PC-3 (cell line): ENCODE measurements around the gene TRABD2B. TPM values are rescaled to one million over a fixed set of nuclear protein-coding genes. Genes with fewer than 3 reads are reported as not detected.

Source experiments
- ATAC-seq: fragments of 200-7000 bp; cut with Tn5 transposase; 2 replicates; pipeline ENCODE4 v1.9.1; 2020; ENCODE audit warnings: mild to moderate bottlenecking, moderate library complexity
- BruUV-seq: library from RNA; stranded (reverse); fragments of 400-500 nt; replicated peaks from 2 replicates; lab custom pipeline; 2021; lab: Mats Ljungman, UMichigan
- CTCF ChIA-PET: fragments of 300-600 bp; sonication (Branson Sonifier 250); formaldehyde crosslinking; loops from one replicate; lab custom pipeline; 2022; ENCODE audit warnings: antibody characterized with exemption; lab: Charles Lee
- POLR2A ChIA-PET: fragments of 300-600 bp; sonication (Branson Sonifier 250); formaldehyde crosslinking; loops from one replicate; lab custom pipeline; 2022; ENCODE audit warnings: antibody characterized with exemption; ENCODE audit not compliant: unreplicated experiment; lab: Charles Lee
- DNase-seq: peaks from one replicate; pipeline ENCODE4 v3.0.0-alpha.2; 2015
- H2AFZ ChIP-seq: fragments of 300-600 bp; sonication (generic); 2 replicates; pipeline ENCODE4 v1.6.0; 2016; ENCODE audit warnings: antibody characterized with exemption, low read length
- H3F3A ChIP-seq: fragments of 300-600 bp; sonication (generic); one replicate; pipeline ENCODE4 v1.6.0; 2017; ENCODE audit warnings: antibody characterized with exemption, low read length, control low read depth, mild to moderate bottlenecking; ENCODE audit not compliant: unreplicated experiment
- H3K27ac ChIP-seq: fragments of 300-600 bp; sonication (generic); 2 replicates; pipeline ENCODE4 v1.5.1; 2016; ENCODE audit warnings: mild to moderate bottlenecking, low read length
- H3K27me3 ChIP-seq: fragments of 300-600 bp; sonication (generic); 2 replicates; pipeline ENCODE4 v1.6.1; 2016; ENCODE audit warnings: low read length, mixed read lengths
- H3K36me3 ChIP-seq: fragments of 300-600 bp; sonication (generic); 2 replicates; pipeline ENCODE4 v1.6.1; 2016; ENCODE audit warnings: low read depth, mixed run types, low read length, mixed read lengths
- H3K4me1 ChIP-seq: fragments of 300-600 bp; sonication (generic); 2 replicates; pipeline ENCODE4 v1.5.1; 2016; ENCODE audit warnings: low read length; ENCODE audit not compliant: insufficient read depth
- H3K4me2 ChIP-seq: fragments of 300-600 bp; sonication (generic); 2 replicates; pipeline ENCODE4 v1.6.0; 2016; ENCODE audit warnings: low read length
- H3K4me3 ChIP-seq: fragments of 300-600 bp; sonication (generic); 2 replicates; pipeline ENCODE4 v1.5.1; 2016; ENCODE audit warnings: mild to moderate bottlenecking, low read length, mixed read lengths
- H3K79me2 ChIP-seq: fragments of 300-600 bp; sonication (generic); 2 replicates; pipeline ENCODE4 v1.6.1; 2017; ENCODE audit warnings: low read length, mixed read lengths
- H3K9ac ChIP-seq: fragments of 300-600 bp; sonication (generic); 2 replicates; pipeline ENCODE4 v1.6.0; 2016; ENCODE audit warnings: mild to moderate bottlenecking, low read length
- H3K9me2 ChIP-seq: fragments of 300-600 bp; sonication (generic); replicated peaks from 2 replicates; pipeline ENCODE4 v1.6.1; 2016; ENCODE audit warnings: mixed run types, low read length, mixed read lengths
- H3K9me3 ChIP-seq: fragments of 300-600 bp; sonication (generic); 2 replicates; pipeline ENCODE4 v1.6.1; 2016; ENCODE audit warnings: low read length, mixed read lengths
- H4K20me1 ChIP-seq: fragments of 300-600 bp; sonication (generic); 2 replicates; pipeline ENCODE4 v1.6.1; 2016; ENCODE audit warnings: low read length, mixed read lengths
- CTCF ChIP-seq: fragments of 300-600 bp; sonication (generic); conservative IDR thresholded peaks from 2 replicates; pipeline ENCODE4 v1.5.1; 2017; ENCODE audit warnings: antibody characterized with exemption, low read depth, mild to moderate bottlenecking, low read length
- EZH2 ChIP-seq: fragments of 300-600 bp; sonication (generic); IDR thresholded peaks from one replicate; pipeline ENCODE4 v1.6.1; 2017; ENCODE audit warnings: antibody characterized with exemption, mild to moderate bottlenecking, low read length; ENCODE audit not compliant: unreplicated experiment
- EZH2phosphoT487 ChIP-seq: fragments of 300-600 bp; sonication (generic); IDR thresholded peaks from 2 replicates; pipeline ENCODE4 v1.6.1; 2018; ENCODE audit warnings: mild to moderate bottlenecking, antibody characterized with exemption, low read length, borderline replicate concordance
- intact Hi-C: fragments of 100-400 bp; cut with micrococcal nuclease; formaldehyde crosslinking; loops from 2 replicates; pipeline ENCODE4 v1.9.0; 2023
- total RNA-seq: library from RNA; depleted of rRNA; stranded (reverse); fragments of >200 nt; gene quantifications from 2 replicates; pipeline ENCODE4 v1.2.3, GENCODE V29; 2014

Gene TRABD2B
- total RNA-seq, 1 experiment from 2014 or later = 0.44 TPM

- intact Hi-C loops = loop anchor here (2.0 to 10.0 kb wide), 3 partner anchors 31 to 99 kb away; partner anchors contain the start of gene TRABD2B
- H3K27me3 ChIP-seq = no peaks in the 10 kb centered on the region
- no peaks in the 10 kb centered on the region for H3K36me3 ChIP-seq
- H3K9me3 ChIP-seq = no peaks in the 10 kb centered on the region
- H3K79me2 ChIP-seq = no peaks in the 10 kb centered on the region
- TF ChIP-seq CTCF (no peak), EZH2phosphoT487 (no peak), EZH2 (no peak)
- H2AFZ ChIP-seq = 0 out of 2 replicates have a peak overlapping the region, but pooled peaks have one; percentile 14
- BruUV-seq = TSS peak; percentile 95
- H3K4me1 ChIP-seq = peaks cover 36% of the 10 kb centered on the region
- ChIA-PET CTCF (interaction anchor here (0.6 kb wide), 2 partner anchors 12 to 102 kb away, joined by 3 read pairs; partner anchors contain the start of gene TRABD2B), POLR2A (interaction anchor here (1.0 kb wide), 1 partner anchor 31 kb away, joined by 3 read pairs; no protein-coding TSS in a partner anchor)
- peak overlapping the region; percentile 59 for H3K9ac ChIP-seq
- H3K4me3 ChIP-seq = no peak overlapping the region
- ATAC-seq (peak; percentile 5), DNase-seq (no peak)
- H3K27ac ChIP-seq = peak overlapping the region; percentile 92
- no peaks in the 10 kb centered on the region for H3F3A ChIP-seq
- H3K9me2 ChIP-seq = no peaks in the 10 kb centered on the region
- peak overlapping the region; percentile 58 for H3K4me2 ChIP-seq
- H4K20me1 ChIP-seq = no peaks in the 10 kb centered on the region
Measured at GRCh38 chr1:47895279-47896125, 101.7 kb downstream of the TRABD2B start.

- CTCF ChIA-PET = interaction anchor here (0.6 kb wide), 2 partner anchors 11 to 103 kb away, joined by 3 read pairs; partner anchors contain the start of gene TRABD2B
- TF ChIP-seq CTCF (no peak), EZH2 (no peak), EZH2phosphoT487 (no peak)
- no peaks in the 10 kb centered on the region for H3K79me2 ChIP-seq
- H3K27ac ChIP-seq = peak overlapping the region; percentile 92
- no peaks in the 10 kb centered on the region for H3K36me3 ChIP-seq
- H3K4me3 ChIP-seq = no peak overlapping the region
- H3K4me2 ChIP-seq = peak overlapping the region; percentile 58
- no TSS peak for BruUV-seq
- H3F3A ChIP-seq = no peaks in the 10 kb centered on the region
- POLR2A ChIA-PET = interaction anchor here (1.0 kb wide), 1 partner anchor 32 kb away, joined by 3 read pairs; no protein-coding TSS in a partner anchor
- peak overlapping the region; percentile 59 for H3K9ac ChIP-seq
- H4K20me1 ChIP-seq = no peaks in the 10 kb centered on the region
- H3K4me1 ChIP-seq = peaks cover 40% of the 10 kb centered on the region
- H3K27me3 ChIP-seq = no peaks in the 10 kb centered on the region
- H2AFZ ChIP-seq = 0 out of 2 replicates have a peak overlapping the region, but pooled peaks have one; percentile 14
- intact Hi-C loops = loop anchor here (1.0 to 10.0 kb wide), 4 partner anchors 24 to 100 kb away; partner anchors contain the start of gene TRABD2B
- DNase-seq (peak; percentile 96), ATAC-seq (peak; percentile 90)
- no peaks in the 10 kb centered on the region for H3K9me2 ChIP-seq
- no peaks in the 10 kb centered on the region for H3K9me3 ChIP-seq
Measured at GRCh38 chr1:47894410-47895278, 102.5 kb downstream of the TRABD2B start.
